ENCODE measurements around the gene ARL5A. TPM values are rescaled to one million over a fixed set of nuclear protein-coding genes. Genes with fewer than 3 reads are reported as not detected.

ARL5A gene
- total RNA-seq, 1 donor, result 47.8 TPM

GRCh38 chr2:151766437-151767153 is 61.6 kb downstream of the ARL5A start:
- H4K20me1 ChIP-seq (ENCODE audit: insufficient read depth, low read length), result no peaks in the 10 kb centered on the region
- no peaks in the 10 kb centered on the region for H3K9me3 ChIP-seq (ENCODE audit: low read depth, low read length)
- no peaks in the 10 kb centered on the region for H3K27me3 ChIP-seq (ENCODE audit: insufficient read depth, low read length)
- DNase-seq (ENCODE audit: insufficient read length, low spot score, missing footprints), result no peak
- H3K36me3 ChIP-seq (ENCODE audit: insufficient read depth, low read length), result no peaks in the 10 kb centered on the region
- H3K4me1 ChIP-seq (ENCODE audit: insufficient read depth, low read length), result peaks cover 6% of the 10 kb centered on the region
- no peaks in the 10 kb centered on the region for H3K79me2 ChIP-seq (ENCODE audit: insufficient read depth, low read length)
- no peak overlapping the region for H3K4me2 ChIP-seq (ENCODE audit: insufficient read depth, low read length)
- no peak overlapping the region for H2AFZ ChIP-seq (ENCODE audit: low read length)
- H3K27ac ChIP-seq (ENCODE audit: low read depth, low read length), result no peak overlapping the region
- no peak for TF ChIP-seq CTCF (IDR thresholded peaks at IDR 0.05; ENCODE audit: extremely low read depth, low read depth, low read length)
- H3K4me3 ChIP-seq (ENCODE audit: insufficient read depth, low read length), result no peak overlapping the region

- DNase-seq (ENCODE audit: insufficient read length, low spot score, missing footprints), result no peak
- Histone ChIP-seq H3K4me2 (ENCODE audit: insufficient read depth, low read length) (no peak overlapping the region), H2AFZ (ENCODE audit: low read length) (no peak overlapping the region), H3K27ac (ENCODE audit: low read depth, low read length) (no peak overlapping the region), H3K36me3 (ENCODE audit: insufficient read depth, low read length) (no peaks in the 10 kb centered on the region), H3K27me3 (ENCODE audit: insufficient read depth, low read length) (no peaks in the 10 kb centered on the region), H3K9me3 (ENCODE audit: low read depth, low read length) (no peaks in the 10 kb centered on the region), H3K4me1 (ENCODE audit: insufficient read depth, low read length) (peaks cover 6% of the 10 kb centered on the region), H3K4me3 (ENCODE audit: insufficient read depth, low read length) (no peak overlapping the region), H4K20me1 (ENCODE audit: insufficient read depth, low read length) (no peaks in the 10 kb centered on the region), H3K79me2 (ENCODE audit: insufficient read depth, low read length) (no peaks in the 10 kb centered on the region)
- TF ChIP-seq CTCF (IDR thresholded peaks at IDR 0.05; ENCODE audit: extremely low read depth, low read depth, low read length), result no peak
Observed at GRCh38 chr2:151765760-151766410, 62.3 kb downstream of the ARL5A start.

- Histone ChIP-seq H3K27ac (ENCODE audit: low read depth, low read length) (no peak overlapping the region), H3K4me1 (ENCODE audit: insufficient read depth, low read length) (peaks cover 6% of the 10 kb centered on the region), H2AFZ (ENCODE audit: low read length) (no peak overlapping the region), H3K36me3 (ENCODE audit: insufficient read depth, low read length) (no peaks in the 10 kb centered on the region), H3K4me3 (ENCODE audit: insufficient read depth, low read length) (no peak overlapping the region), H3K27me3 (ENCODE audit: insufficient read depth, low read length) (no peaks in the 10 kb centered on the region), H3K9me3 (ENCODE audit: low read depth, low read length) (no peaks in the 10 kb centered on the region), H3K79me2 (ENCODE audit: insufficient read depth, low read length) (no peaks in the 10 kb centered on the region), H4K20me1 (ENCODE audit: insufficient read depth, low read length) (no peaks in the 10 kb centered on the region), H3K4me2 (ENCODE audit: insufficient read depth, low read length) (no peak overlapping the region)
- TF ChIP-seq CTCF (IDR thresholded peaks at IDR 0.05; ENCODE audit: extremely low read depth, low read depth, low read length), result no peak
- DNase-seq (ENCODE audit: insufficient read length, low spot score, missing footprints), result no peak
Observed at GRCh38 chr2:151762694-151763093, 65.5 kb downstream of the ARL5A start.

GRCh38 chr2:151761687-151762086 is 66.5 kb downstream of the ARL5A start:
- Histone ChIP-seq H3K27me3 (ENCODE audit: insufficient read depth, low read length) (no peaks in the 10 kb centered on the region), H4K20me1 (ENCODE audit: insufficient read depth, low read length) (no peaks in the 10 kb centered on the region), H3K9me3 (ENCODE audit: low read depth, low read length) (no peaks in the 10 kb centered on the region), H3K27ac (ENCODE audit: low read depth, low read length) (no peak overlapping the region), H3K36me3 (ENCODE audit: insufficient read depth, low read length) (no peaks in the 10 kb centered on the region), H3K4me1 (ENCODE audit: insufficient read depth, low read length) (peaks cover 6% of the 10 kb centered on the region), H2AFZ (ENCODE audit: low read length) (no peak overlapping the region), H3K4me3 (ENCODE audit: insufficient read depth, low read length) (no peak overlapping the region), H3K79me2 (ENCODE audit: insufficient read depth, low read length) (no peaks in the 10 kb centered on the region), H3K4me2 (ENCODE audit: insufficient read depth, low read length) (no peak overlapping the region)
- no peak for TF ChIP-seq CTCF (IDR thresholded peaks at IDR 0.05; ENCODE audit: extremely low read depth, low read depth, low read length)
- no peak for DNase-seq (ENCODE audit: insufficient read length, low spot score, missing footprints)

All from osteoblast (primary cell).